Measurements from ENCODE around the gene XCL1.

DNA sequence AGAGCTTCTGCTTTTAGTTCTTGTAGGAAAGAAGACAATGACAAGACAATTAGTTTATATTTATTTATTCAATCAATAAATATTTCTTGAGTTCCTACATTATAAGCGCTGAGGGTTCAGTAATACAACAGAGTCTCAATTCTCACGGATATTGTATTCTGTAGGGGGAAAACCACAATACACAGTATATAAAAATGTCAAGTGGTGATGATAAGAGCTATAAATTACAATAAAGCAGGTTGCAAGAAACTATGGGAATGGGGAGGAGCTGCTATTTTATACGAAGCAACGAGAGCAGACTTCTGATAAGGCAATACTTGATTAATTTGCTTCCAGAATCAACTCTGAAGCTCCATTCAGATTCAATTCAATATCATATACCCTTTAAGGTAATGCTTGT is 10.6 kb upstream of the XCL1 start:
- TF ChIP-seq SMC3 (IDR thresholded peaks at IDR 0.05; ENCODE audit: borderline replicate concordance, low read length), result no peak
- no peak for TF ChIP-seq CEBPZ (IDR thresholded peaks at IDR 0.05; ENCODE audit: low read depth, low read length)
- TF ChIP-seq MLLT1 (IDR thresholded peaks at IDR 0.05), result no peak
- no peak for TF ChIP-seq RCOR1 (conservative IDR thresholded peaks at IDR 0.05; ENCODE audit: low read depth, low read length)
- TF ChIP-seq CTCF (IDR thresholded peaks at IDR 0.05 in 2 of 3, conservative IDR thresholded peaks at IDR 0.05 in 1 of 3; ENCODE audit: control insufficient read depth in 2 of 3, extremely low read depth in 1 of 3, insufficient read depth in 1 of 3, low read depth in 3 of 3, low read length in 3 of 3), result no peak
- no peak for TF ChIP-seq SRF (IDR thresholded peaks at IDR 0.05; ENCODE audit: low read depth in 2 of 2, low read length in 2 of 2)
